ENCODE measurements around the gene DNM2.

GRCh38 chr19:10870955-10871603 is 153.2 kb downstream of the DNM2 start, which contains the start of gene CARM1:
- no peak for TF ChIP-seq CTCF (IDR thresholded peaks at IDR 0.05; ENCODE audit: insufficient read depth, low read depth, low read length)
- no peak for TF ChIP-seq EZH2 (IDR thresholded peaks at IDR 0.05; ENCODE audit: insufficient read depth, low read length)

Data from astrocyte (in vitro differentiated cells and primary cell).